GM19238 (cell line): ENCODE measurements around the gene RGS10.
"Not testable (repeated sequence)": the region's sequence is repeated elsewhere in the genome, so short reads cannot be mapped to it uniquely, and the experiment has no call there.

Experiments
- DNase-seq: peaks from one replicate; pipeline ENCODE4 v3.0.0; 2011; ENCODE audit warnings: low spot score; ENCODE audit not compliant: insufficient read length

RGS10 gene

DNA sequence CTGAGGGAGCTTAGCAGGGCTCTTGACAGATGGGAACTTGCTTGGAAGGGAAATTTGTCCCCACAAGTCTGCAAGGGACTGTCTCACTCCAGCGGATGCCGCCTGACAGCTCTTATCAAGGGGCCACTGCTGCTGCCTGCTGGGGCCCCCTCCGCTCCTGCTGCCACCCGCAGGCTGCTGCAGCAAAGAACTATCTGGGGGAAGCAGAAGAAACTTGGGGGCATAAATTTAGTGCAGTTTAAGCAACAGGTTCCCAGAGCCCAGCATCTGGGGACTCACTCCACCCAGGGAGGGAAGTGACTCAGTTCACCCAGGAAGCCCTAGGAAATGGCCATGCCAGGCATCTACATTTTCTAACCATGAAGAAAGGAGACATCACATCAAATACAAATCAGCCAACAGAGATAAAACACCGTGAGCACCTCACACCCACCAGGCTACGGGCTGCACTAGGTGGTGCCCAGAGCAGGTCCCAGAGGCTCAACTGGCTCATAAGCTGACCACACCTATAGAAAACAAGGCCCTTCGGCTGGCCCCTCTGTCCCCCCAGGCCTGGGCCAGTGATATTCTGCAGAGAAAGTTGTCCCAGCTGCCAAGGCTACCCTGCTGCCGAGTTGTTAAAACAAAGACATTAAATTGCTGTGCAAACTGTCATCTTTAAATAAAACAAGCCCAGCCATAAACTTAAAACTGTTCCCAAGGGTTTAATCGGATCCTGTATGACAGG, 3.7 kb downstream of the RGS10 start:
- no peak for DNase-seq

DNA sequence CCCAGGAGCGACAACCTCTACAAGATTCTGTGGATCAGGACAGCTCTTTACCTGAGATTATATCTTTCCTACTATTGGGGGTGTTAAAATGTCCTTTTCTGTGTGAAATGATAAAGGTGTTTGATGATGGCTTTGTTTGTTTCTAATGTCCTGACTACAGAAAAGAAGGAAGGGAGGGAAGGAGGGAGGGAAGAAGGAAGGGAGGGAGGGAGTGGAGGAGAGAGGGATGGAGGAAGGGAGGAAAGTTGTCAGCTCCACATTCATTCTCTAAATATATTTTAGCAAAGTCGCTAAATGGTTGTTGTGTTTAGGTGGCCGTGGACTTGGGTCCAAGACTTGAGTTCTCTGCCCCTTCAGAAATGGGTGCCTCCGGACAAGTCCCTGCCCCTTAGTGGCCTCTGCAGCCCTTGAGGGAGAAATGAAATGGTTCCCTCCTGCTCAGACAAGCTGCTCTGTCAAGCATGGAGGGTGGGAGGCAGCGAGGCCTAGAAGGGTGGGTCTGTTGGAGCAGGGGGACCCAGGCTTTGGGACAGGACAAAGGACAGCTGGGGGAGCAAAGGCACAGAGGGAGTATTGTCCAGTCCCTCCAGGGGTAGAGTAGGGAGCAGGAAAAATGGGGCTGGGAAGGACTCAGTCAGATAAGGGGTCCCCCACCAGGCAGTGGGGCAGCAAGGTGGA, 4.4 kb downstream of the RGS10 start:
- DNase-seq = no peak

GRCh38 chr10:119536508-119537025, 6.0 kb downstream of the RGS10 start:
- DNase-seq = no peak

DNA sequence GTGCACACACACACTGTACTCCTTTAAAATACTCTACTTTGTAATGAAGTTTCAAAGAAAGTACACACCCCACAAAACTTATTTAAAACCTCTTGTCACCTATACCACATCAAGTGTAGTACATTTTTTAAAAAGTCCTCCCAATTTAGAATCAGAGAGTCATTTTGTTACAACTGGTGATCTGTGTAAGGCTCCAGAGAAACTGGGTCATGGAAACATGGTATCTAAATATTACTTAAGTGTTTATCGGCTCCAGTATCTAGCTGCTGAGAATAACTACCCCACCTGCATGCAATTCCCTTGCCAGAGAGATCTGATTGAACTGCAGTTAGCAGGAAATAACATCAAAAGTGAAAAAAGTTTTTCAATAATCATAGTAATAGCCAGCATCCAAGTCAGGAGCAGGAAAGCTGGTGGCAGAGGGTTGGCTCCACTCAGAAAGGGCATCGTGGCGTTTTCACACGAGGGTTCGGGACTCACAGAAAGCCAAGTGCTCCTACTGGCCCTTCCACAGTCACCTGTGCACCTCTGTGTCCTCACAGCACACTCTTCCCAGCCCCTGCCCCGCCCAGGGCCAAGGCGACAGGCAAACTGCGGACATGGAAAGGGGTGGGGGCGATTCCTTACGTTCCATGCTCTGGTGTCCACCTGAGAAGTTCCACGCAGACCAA, 6.5 kb downstream of the RGS10 start:
- no peak for DNase-seq

- no peak for DNase-seq
Observed at GRCh38 chr10:119535305-119535704, 7.2 kb downstream of the RGS10 start.

DNA sequence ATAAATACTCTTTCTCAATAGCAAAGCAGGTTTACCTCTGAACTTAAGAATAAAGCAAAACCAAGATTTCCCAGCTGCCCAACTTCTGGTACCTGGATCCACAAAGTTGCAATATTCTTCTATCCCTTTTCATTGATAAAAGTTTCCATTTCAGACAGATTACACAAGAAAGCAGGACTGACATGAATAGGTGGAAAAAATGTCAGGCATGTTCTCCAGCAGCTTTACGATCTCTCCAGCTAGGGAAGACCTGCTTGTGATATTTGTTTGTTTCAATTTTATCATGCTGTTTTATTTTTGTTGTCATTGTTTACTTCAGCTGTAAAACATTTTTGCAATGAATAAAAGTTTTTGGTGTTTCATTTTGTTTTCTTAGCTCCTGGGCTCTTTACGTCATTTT, 9.0 kb downstream of the RGS10 start:
- DNase-seq = no peak

DNA sequence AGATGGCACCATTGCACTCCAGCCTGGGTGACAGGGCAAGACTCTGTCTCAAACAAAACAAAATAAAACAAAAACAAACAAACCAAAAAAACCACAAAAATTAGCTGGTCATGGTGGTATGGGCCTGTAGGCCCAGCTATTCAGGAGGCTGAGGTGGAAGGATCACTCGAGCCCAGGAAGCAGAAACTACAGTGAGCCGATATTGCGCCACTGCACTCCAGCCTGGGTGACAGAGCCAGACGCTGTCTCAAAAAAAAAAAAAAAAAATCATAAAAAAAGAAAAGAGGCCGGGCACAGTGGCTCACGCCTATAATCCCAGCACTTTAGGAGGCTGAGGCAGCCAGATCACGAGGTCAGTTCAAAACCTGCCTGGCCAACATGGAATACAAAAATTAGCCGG, 9.7 kb downstream of the RGS10 start:
- not testable (repeated sequence) for DNase-seq

DNA sequence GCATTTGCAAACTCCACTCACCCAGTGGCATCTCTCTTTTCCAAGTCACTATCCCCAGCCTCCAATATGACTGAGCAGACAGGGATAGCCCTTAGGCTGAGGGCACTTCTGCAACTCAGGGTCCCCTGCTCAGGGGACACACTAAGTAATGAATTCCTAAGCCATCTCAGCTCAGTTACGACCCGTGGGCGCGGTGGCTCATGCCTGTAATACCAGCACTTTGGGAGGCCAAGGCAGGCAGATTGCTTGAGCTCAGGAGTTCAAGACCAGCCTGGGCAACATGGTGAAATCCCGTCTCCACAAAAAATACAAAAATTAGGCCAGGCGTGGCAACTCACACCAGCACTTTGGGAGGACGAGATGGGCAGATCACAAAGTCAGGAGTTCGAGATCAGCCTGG, 10.3 kb downstream of the RGS10 start:
- DNase-seq = not testable (repeated sequence)

GRCh38 chr10:119531067-119531466, 11.5 kb downstream of the RGS10 start:
- DNase-seq = no peak

DNA sequence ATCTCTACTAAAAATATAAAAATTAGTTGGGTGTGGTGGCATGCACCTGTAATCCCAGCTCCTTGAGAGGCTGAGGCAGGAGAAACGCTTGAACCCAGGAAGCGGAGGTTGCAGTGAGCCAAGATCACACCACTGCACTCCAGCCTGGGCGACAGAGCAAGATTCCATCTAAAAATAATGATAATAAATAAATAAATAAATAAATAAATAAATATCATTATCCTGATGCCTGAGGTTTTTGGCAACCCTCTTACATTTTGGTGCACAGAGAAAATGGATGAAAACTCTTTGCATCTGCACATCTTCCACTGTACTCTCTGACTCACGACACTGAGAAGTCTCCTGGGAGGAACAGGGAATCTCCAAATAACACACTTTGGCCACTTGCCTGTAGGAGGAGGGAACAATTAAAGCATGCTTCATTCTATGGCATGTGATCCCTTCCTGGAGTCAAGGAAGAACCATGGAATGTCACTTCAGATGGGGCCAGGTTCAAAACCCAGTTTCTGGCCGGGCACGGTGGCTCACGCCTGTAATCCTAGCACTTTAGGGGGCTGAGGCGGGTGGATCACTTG, 13.8 kb downstream of the RGS10 start:
- DNase-seq = not testable (repeated sequence)

DNA sequence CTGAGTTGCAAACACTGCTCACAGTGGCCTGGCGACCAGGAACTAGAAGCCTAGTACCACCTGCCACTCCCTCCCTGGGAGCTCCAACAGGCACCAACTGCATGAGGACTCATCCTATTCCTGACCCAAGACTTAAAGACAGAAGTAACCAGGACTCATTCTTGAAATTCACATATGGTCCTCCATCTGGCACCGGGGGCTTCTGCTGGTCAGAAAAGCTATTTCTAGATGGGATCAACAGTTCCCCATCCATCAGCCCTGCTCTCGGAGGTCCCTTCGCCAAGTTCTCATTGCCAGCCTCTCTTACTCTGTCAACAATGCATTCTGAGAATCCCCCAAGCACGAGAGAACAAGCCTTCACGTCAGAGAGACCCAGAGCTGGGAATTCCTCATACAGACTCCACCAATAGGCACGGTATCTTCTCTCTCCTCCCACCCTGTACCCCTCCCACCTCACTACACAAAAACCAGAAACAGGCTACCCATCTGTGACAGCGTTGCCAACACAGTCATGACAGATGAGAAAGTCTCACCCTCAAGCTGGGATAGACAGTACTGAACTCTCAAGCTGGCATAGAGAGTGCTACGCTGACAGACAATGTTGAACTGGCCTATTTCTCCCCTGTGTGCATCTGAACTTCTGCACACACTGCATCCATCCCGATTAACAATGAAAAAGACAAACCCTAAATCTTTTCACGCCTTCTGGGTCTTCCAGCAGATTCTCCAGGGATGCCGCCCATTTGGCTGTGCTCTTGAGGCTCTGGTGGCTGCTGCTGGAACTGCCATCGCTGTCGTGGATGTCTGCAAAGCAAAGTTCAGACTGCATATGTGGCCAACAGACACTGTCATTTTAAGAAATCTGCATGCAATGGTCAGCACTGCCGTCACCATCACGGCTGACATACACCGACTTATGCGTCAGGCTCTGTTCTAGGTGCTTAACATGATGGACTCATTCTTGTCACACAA, 15.6 kb downstream of the RGS10 start:
- no peak for DNase-seq

DNA sequence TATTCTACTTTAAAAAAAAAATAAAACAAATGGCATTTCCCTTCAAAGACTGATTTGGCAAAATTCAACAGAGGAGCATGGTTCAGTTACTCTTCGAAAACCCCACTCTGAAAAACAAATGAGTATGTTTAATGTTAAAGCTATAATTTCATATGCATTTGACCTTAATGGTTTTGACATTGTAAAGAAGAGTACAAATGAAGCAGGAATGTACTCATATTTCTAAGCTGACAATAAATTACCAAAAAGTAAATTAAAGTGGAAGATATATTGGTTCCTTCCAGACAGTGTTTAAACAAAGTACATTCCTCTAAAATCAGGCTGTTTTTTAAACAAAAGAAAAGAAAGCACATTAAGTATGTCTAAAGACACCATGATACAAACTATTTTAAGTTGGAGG, 16.4 kb downstream of the RGS10 start:
- no peak for DNase-seq

- no peak for DNase-seq
Observed at GRCh38 chr10:119525116-119525515, 17.4 kb downstream of the RGS10 start.

DNA sequence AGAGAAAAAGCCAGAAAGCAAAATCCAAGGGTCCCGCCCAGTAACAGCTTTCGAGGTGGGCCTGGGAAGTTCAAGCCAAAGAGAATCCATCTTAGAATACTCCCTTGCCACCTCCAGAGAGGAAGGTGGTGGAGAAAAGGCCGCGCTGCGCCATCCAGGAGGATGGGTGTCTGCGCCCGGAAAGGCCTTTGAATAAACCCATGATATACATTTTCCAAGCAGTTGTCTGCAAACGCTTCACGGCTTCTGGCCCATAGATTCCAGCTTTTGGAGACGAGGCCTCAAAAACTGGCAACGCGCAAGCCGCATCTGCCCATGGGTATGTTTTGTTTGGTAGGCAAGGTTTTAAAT, 17.8 kb downstream of the RGS10 start:
- DNase-seq = no peak

DNA sequence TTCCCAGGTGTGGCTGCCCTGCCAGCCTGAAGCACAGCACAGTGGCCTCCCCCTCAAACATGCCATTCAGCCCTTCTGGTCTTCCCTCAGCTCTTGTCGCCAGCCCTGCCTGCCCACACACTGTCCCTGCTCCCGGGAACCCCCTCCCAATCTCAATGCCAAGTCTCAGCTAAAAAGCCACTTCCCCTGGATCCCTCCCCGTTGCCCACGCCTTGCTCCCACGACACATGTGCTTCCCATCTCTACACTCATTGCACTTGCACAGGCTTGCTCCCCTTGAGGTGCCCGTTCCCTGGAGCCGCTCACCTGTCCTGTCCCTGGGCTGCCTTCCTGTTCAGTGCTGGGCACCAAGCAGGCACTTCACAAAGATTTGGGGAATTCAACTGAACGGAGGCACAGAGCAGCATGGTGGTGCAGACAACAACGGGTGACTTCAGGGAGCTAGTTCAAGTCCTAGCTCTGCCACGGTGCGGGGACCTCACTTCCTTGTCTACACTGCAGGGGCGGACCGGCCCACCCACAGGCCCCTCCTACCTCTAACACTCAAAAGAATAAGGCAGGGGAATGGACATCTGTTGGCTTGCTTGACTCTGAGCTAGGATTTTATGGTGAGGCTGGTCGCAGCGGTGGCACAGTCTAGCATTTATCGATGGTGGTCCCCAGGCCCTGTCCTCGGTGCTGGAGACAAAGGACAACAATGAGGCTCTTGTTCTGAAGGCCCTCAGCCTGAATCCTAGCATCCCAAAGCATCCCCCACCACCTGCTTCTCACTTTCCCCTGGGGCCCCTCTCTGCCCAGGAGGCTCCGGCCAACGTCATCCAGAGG, 18.4 kb downstream of the RGS10 start:
- DNase-seq = no peak

DNA sequence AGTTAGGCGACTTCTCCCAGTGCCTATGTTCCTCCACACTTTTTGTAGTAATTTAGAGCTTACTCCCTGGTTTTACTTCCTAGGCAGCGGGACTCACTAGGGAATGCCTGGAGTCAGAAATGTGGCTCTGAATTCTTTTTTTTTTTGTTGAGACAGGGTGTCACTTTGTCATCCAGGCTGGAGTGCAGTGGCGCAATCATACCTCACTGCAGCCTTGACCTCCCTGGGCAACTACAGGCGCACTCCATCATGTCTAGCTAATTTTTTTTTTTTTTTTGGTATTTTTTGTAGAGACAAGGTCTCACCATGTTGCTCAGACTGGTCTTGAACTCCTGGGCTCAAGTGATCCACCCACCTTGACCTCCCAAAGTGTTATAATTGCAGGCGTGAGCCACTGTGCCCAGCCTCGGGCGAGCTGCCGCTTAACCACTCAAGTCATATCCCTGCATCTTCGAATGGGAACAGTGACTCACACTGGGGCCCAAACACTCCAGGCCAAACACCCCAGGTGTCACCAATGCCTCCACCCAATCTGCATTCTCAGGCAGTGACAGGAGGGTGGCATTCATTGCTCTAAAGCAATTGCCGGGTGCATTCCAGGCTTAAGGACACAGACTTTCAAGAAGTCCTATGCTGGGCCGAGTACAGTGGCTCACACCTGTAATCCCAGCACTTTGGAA, 19.6 kb downstream of the RGS10 start:
- no peak for DNase-seq

- no peak for DNase-seq
Observed at GRCh38 chr10:119521443-119522204, 20.9 kb downstream of the RGS10 start.

DNA sequence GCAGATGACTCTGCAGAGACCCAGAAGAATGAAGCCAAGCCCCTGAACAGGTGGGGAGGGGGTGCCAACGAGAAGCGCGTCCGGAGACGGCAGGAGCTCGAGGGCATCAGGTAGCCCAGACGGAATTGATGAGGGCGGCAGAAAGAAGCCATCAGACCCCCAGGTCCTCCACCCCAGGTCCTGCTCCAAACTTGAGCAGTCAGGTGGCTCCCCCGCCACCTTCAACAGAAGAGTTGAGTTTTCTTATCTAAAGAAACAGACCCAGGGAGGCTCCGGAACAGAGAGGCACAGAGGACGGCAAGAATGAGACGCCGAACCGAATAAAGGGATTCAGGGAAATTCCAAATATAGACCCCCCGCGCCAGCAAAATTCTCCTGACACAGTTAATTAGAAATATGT, 22.2 kb downstream of the RGS10 start:
- no peak for DNase-seq

- no peak for DNase-seq
Observed at GRCh38 chr10:119518936-119519335, 23.6 kb downstream of the RGS10 start.
